ENCODE results near the gene PDIK1L. TPM values are rescaled to one million over a fixed set of nuclear protein-coding genes. Genes with fewer than 3 reads are reported as not detected.

PDIK1L gene
- total and polyA plus RNA-seq, 2 of the 8 experiments (the other 6 are each of a cell fraction or from before 2014, with no cell fraction given): 0.95 to 4.5 TPM

GRCh38 chr1:26114165-26114927 lies 2.7 kb downstream of the PDIK1L start:
- POLR2A ChIA-PET (ENCODE audit: partially characterized antibody): interaction anchor here (1.3 kb wide), 1 partner anchor 29 kb away, joined by 3 read pairs; no protein-coding TSS in a partner anchor
- Histone ChIP-seq H3K4ac (replicated peaks; ENCODE audit: insufficient read length, low read depth, low read length) (no peak overlapping the region), H3K14ac (ENCODE audit: insufficient read length) (no peak overlapping the region), H3K36me3 (ENCODE audit: control insufficient read depth in 2 of 4, insufficient read depth in 4 of 4, low read length in 3 of 4) (peaks cover 0 to 11% (median 0%) of the 10 kb centered on the region in 4 experiments; a peak in 3 of 8 replicates), H4K8ac (ENCODE audit: extremely low read depth, insufficient read depth, low read length) (no peak overlapping the region; the same call in 1 of the 2 replicates), H2AK5ac (ENCODE audit: low read depth, low read length) (no peak overlapping the region), H3K9me3 (ENCODE audit: insufficient read depth in 2 of 2, low read depth in 1 of 2, low read length in 1 of 2) (no peaks in the 10 kb centered on the region), H3K27me3 (replicated peaks in 1 of 4; ENCODE audit: control insufficient read depth in 3 of 4, extremely low read depth in 1 of 4, insufficient read depth in 3 of 4, low read length in 3 of 4) (peaks cover 0 to 11% (median 7%) of the 10 kb centered on the region in 4 experiments; a peak in 4 of 7 replicates), H3K27ac (ENCODE audit: low read depth, low read length) (no peak overlapping the region), H2BK15ac (ENCODE audit: low read length) (no peak overlapping the region), H3K23ac (ENCODE audit: insufficient read length) (no peak overlapping the region), H3K4me2 (ENCODE audit: insufficient read depth in 1 of 2, low read depth in 2 of 2, low read length in 2 of 2) (no peak overlapping the region), H2BK20ac (ENCODE audit: low read length) (no peak overlapping the region), H3K79me2 (ENCODE audit: control insufficient read depth in 1 of 2, insufficient read depth in 2 of 2, low read length in 2 of 2) (no peaks in the 10 kb centered on the region), H3K23me2 (ENCODE audit: low read depth, low read length) (peaks cover 9% of the 10 kb centered on the region), H4K5ac (ENCODE audit: insufficient read length, low read depth, low read length) (no peak overlapping the region), H2BK5ac (ENCODE audit: low read depth, low read length) (no peak overlapping the region), H3K4me3 (ENCODE audit: extremely low read depth in 1 of 4, insufficient read depth in 2 of 4, low read depth in 3 of 4, low read length in 4 of 4) (no peak overlapping the region), H3K18ac (ENCODE audit: extremely low read depth, low read length) (no peak overlapping the region), H3K4me1 (replicated peaks in 1 of 4; ENCODE audit: control insufficient read depth in 3 of 4, insufficient read depth in 4 of 4, low read length in 3 of 4) (peaks cover 0 to 5% (median 3%) of the 10 kb centered on the region in 4 experiments; a peak in 3 of 7 replicates), H2AFZ (ENCODE audit: low read length) (no peak overlapping the region), H3K9ac (replicated peaks in 1 of 4; ENCODE audit: extremely low read depth in 1 of 4, low read depth in 3 of 4, low read length in 3 of 4) (no peak overlapping the region), H4K91ac (replicated peaks; ENCODE audit: insufficient read length, low read length) (no peak overlapping the region), H4K20me1 (replicated peaks in 1 of 2; ENCODE audit: control insufficient read depth in 1 of 2, insufficient read depth in 2 of 2, low read length in 2 of 2) (peaks cover 0 to 1% of the 10 kb centered on the region in 2 experiments), H2BK12ac (ENCODE audit: low read depth, low read length) (no peak overlapping the region), H3K56ac (replicated peaks; ENCODE audit: insufficient read length, low read depth, low read length) (no peak overlapping the region), H2BK120ac (replicated peaks; ENCODE audit: low read depth, low read length) (no peak overlapping the region), H3K79me1 (ENCODE audit: low read depth, low read length) (no peaks in the 10 kb centered on the region)
- DNase-seq (ENCODE audit: low read depth in 1 of 2, low spot score in 2 of 2) (no peak), FAIRE-seq (no peak)
- TF ChIP-seq SIRT6 (IDR thresholded peaks at IDR 0.05; ENCODE audit: low read length) (no peak), TAF1 (IDR thresholded peaks at IDR 0.05; ENCODE audit: low read depth, low read length) (no peak), E2F6 (IDR thresholded peaks at IDR 0.05) (no peak)
- WGBS, 2 experiments (ENCODE audit: extremely low coverage in 1 of 2, insufficient coverage in 1 of 2, insufficient read length in 1 of 2, insufficient replicate concordance in 2 of 2, low coverage in 1 of 2, low lambda C conversion rate in 2 of 2, missing lambda C conversion rate in 1 of 2): 88% methylated on average over 12 of the region's 12 CpGs; no CpG with 5 or more reads in 1 of the 2 experiments
- CTCF ChIA-PET (ENCODE audit: partially characterized antibody): interaction anchor here (0.9 to 2.0 kb wide), 5 partner anchors 8 to 51 kb away, joined by 3 to 9 read pairs (median 4); no protein-coding TSS in a partner anchor
